Keratinocyte (primary cell): Measurements from ENCODE around the gene SFT2D1. TPM values are rescaled to one million over a fixed set of nuclear protein-coding genes. Genes with fewer than 3 reads are reported as not detected.

ENCODE experiments used
- DNase-seq: peaks from one replicate; pipeline ENCODE4 v3.0.0-alpha.2; 2011; ENCODE audit warnings: low read depth, missing footprints, low spot score
- FAIRE-seq: peaks from 2 replicates; lab custom pipeline; 2011; peaks lifted over from hg19 to GRCh38; lab: Jason Lieb, UNC
- H2AFZ ChIP-seq: 2 replicates; pipeline ENCODE4 v1.6.0; 2012; ENCODE audit warnings: low read length, control low read depth, inconsistent platforms; ENCODE audit not compliant: control insufficient read depth
- H3K27ac ChIP-seq: 2 replicates; pipeline ENCODE4 v1.5.1; 2011; ENCODE audit warnings: low read length; ENCODE audit not compliant: control insufficient read depth, insufficient read depth
- H3K27me3 ChIP-seq: 3 replicates; pipeline ENCODE4 v1.6.0; 2011; ENCODE audit warnings: low read length; ENCODE audit not compliant: control insufficient read depth, insufficient read depth; ENCODE audit errors: extremely low read depth
- H3K36me3 ChIP-seq, 2 experiments: 2 replicates in 1 of 2; 3 replicates in 1 of 2; pipeline ENCODE4 v1.5.1; 2011; ENCODE audit warnings: low read length in 2 of 2, mild to moderate bottlenecking in 1 of 2; ENCODE audit not compliant: control insufficient read depth in 2 of 2, insufficient read depth in 2 of 2; ENCODE audit errors: extremely low read depth in 1 of 2
- H3K4me1 ChIP-seq: 3 replicates; pipeline ENCODE4 v1.5.1; 2011; ENCODE audit warnings: low read length; ENCODE audit not compliant: control insufficient read depth, insufficient read depth; ENCODE audit errors: extremely low read depth
- H3K4me2 ChIP-seq: 3 replicates; pipeline ENCODE4 v1.6.0; 2011; ENCODE audit warnings: low read depth, low read length; ENCODE audit not compliant: control insufficient read depth, insufficient read depth; ENCODE audit errors: extremely low read depth
- H3K4me3 ChIP-seq, 3 experiments: fragments of 200-600 bp in 1 of 3; sonication (generic) in 1 of 3; 2 replicates in 2 of 3; 3 replicates in 1 of 3; pipeline ENCODE4 v1.5.1; 2011 to 2016; ENCODE audit warnings: low read length in 3 of 3, mild to moderate bottlenecking in 3 of 3, control low read depth in 2 of 3, inconsistent platforms in 1 of 3, low read depth in 1 of 3, mixed read lengths in 1 of 3, mixed run types in 1 of 3, moderate library complexity in 1 of 3; ENCODE audit not compliant: control insufficient read depth in 2 of 3, insufficient read depth in 2 of 3; ENCODE audit errors: extremely low read depth in 1 of 3
- H3K79me2 ChIP-seq: 2 replicates; pipeline ENCODE4 v1.6.0; 2012; ENCODE audit warnings: low read length; ENCODE audit not compliant: control insufficient read depth, insufficient read depth
- H3K9ac ChIP-seq: 3 replicates; pipeline ENCODE4 v1.6.0; 2011; ENCODE audit warnings: low read length; ENCODE audit not compliant: control insufficient read depth, insufficient read depth; ENCODE audit errors: extremely low read depth
- H3K9me1 ChIP-seq: 3 replicates; pipeline ENCODE4 v1.6.0; 2011; ENCODE audit warnings: low read length; ENCODE audit not compliant: control insufficient read depth, insufficient read depth; ENCODE audit errors: extremely low read depth
- H3K9me3 ChIP-seq: 2 replicates; pipeline ENCODE4 v1.5.1; 2012; ENCODE audit warnings: low read depth, low read length; ENCODE audit not compliant: control insufficient read depth
- H4K20me1 ChIP-seq: 3 replicates; pipeline ENCODE4 v1.6.0; 2011; ENCODE audit warnings: low read length; ENCODE audit not compliant: control insufficient read depth, insufficient read depth; ENCODE audit errors: extremely low read depth
- EZH2 ChIP-seq: IDR thresholded peaks from one replicate; pipeline ENCODE4 v1.6.1; 2012; ENCODE audit warnings: inconsistent platforms, mild to moderate bottlenecking, low read length, moderate library complexity
- dilution Hi-C: fragments of 300-500 bp; cut with MboI; formaldehyde crosslinking; loops from one replicate; pipeline ENCODE4 v1.7.0; 2020; ENCODE audit warnings: low sequenced_read_pairs; ENCODE audit not compliant: extremely low pct_ligation_motif_present
- polyA plus RNA-seq, 5 experiments: library from polyadenylated mRNA; depleted of rRNA in 3 of 5; stranded (reverse) in 3 of 5; stranded (forward) in 1 of 5; unstranded in 1 of 5; fragments of >200 nt; gene quantifications; 1 replicate in 1 of 5; 2 replicates in 3 of 5; 3 replicates in 1 of 5; pipeline versions ENCODE4 v1.2.1 to v1.2.3, GENCODE V29; 2011 to 2012; ENCODE audit warnings: missing spikeins in 2 of 5, low read depth in 1 of 5, low replicate concordance in 1 of 5
- TF ChIP-seq, protein P1 (sequence below), 3 experiments: IDR thresholded peaks in 1 of 3; conservative IDR thresholded peaks in 1 of 3; optimal IDR thresholded peaks in 1 of 3; 2 replicates in 2 of 3; 3 replicates in 1 of 3; pipeline versions ENCODE3 to v1.5.1; 2011; ENCODE audit warnings: low read length in 3 of 3, mild to moderate bottlenecking in 3 of 3, moderate library complexity in 2 of 3, control low read depth in 1 of 3, inconsistent platforms in 1 of 3; ENCODE audit not compliant: insufficient read depth in 2 of 3; ENCODE audit errors: extremely low read depth in 1 of 3

SFT2D1 gene
- polyA plus RNA-seq, 1 donor (not counting 4 experiments of a cell fraction or from before 2014, with no cell fraction given): 84.3 TPM

DNA sequence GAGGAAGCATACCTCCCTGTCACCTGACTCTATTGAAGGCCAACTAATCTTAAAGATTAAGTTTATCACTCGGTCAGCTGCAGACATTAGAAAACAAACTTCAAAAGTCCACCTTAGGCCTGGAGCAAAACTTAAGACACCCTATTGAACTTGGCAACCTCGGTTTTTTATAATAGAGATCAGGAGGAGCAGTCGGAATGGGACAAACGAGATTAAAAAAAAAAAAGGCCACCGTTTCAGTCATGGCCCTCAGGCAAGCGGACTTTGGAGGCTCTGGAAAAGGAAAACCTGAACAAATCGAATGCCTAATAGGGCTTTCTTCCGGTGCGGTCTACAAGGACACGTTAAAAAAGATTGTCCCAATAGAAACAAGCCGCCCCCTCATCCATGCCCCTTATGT lies 26.9 kb downstream of the SFT2D1 start:
- Histone ChIP-seq H3K27me3 (no peaks in the 10 kb centered on the region), H3K27ac (no peak overlapping the region), H2AFZ (no peak overlapping the region), H3K9me3 (no peaks in the 10 kb centered on the region), H4K20me1 (no peaks in the 10 kb centered on the region), H3K79me2 (no peaks in the 10 kb centered on the region), H3K36me3 (peaks cover 0 to 2% of the 10 kb centered on the region in 2 experiments), H3K4me2 (no peak overlapping the region), H3K9ac (no peak overlapping the region), H3K4me3 (no peak overlapping the region), H3K9me1 (no peaks in the 10 kb centered on the region), H3K4me1 (no peaks in the 10 kb centered on the region)
- dilution Hi-C loops: no loop called here
- TF ChIP-seq EZH2: no peak
- TF ChIP-seq, protein P1, sequence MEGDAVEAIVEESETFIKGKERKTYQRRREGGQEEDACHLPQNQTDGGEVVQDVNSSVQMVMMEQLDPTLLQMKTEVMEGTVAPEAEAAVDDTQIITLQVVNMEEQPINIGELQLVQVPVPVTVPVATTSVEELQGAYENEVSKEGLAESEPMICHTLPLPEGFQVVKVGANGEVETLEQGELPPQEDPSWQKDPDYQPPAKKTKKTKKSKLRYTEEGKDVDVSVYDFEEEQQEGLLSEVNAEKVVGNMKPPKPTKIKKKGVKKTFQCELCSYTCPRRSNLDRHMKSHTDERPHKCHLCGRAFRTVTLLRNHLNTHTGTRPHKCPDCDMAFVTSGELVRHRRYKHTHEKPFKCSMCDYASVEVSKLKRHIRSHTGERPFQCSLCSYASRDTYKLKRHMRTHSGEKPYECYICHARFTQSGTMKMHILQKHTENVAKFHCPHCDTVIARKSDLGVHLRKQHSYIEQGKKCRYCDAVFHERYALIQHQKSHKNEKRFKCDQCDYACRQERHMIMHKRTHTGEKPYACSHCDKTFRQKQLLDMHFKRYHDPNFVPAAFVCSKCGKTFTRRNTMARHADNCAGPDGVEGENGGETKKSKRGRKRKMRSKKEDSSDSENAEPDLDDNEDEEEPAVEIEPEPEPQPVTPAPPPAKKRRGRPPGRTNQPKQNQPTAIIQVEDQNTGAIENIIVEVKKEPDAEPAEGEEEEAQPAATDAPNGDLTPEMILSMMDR (optimal IDR thresholded peaks at IDR 0.05 in 1 of 3, IDR thresholded peaks at IDR 0.05 in 1 of 3, conservative IDR thresholded peaks at IDR 0.05 in 1 of 3; ENCODE audit: extremely low read depth in 1 of 3, insufficient read depth in 2 of 3, low read length in 3 of 3): no peak
- no peak for DNase-seq
- FAIRE-seq: no peak

- H3K27ac ChIP-seq: no peak overlapping the region
- no peaks in the 10 kb centered on the region for H3K9me1 ChIP-seq
- H3K79me2 ChIP-seq: no peaks in the 10 kb centered on the region
- H3K9ac ChIP-seq: no peak overlapping the region
- H3K36me3 ChIP-seq: peaks cover 0 to 2% of the 10 kb centered on the region in 2 experiments
- FAIRE-seq: no peak
- no peak for DNase-seq
- no peak overlapping the region for H3K4me3 ChIP-seq
- dilution Hi-C loops: no loop called here
- no peaks in the 10 kb centered on the region for H4K20me1 ChIP-seq
- H3K4me1 ChIP-seq: no peaks in the 10 kb centered on the region
- no peak overlapping the region for H2AFZ ChIP-seq
- TF ChIP-seq EZH2: no peak
- TF ChIP-seq, protein P1 (optimal IDR thresholded peaks at IDR 0.05 in 1 of 3, IDR thresholded peaks at IDR 0.05 in 1 of 3, conservative IDR thresholded peaks at IDR 0.05 in 1 of 3; ENCODE audit: extremely low read depth in 1 of 3, insufficient read depth in 2 of 3, low read length in 3 of 3): no peak
- H3K9me3 ChIP-seq: no peaks in the 10 kb centered on the region
- H3K4me2 ChIP-seq: no peak overlapping the region
- H3K27me3 ChIP-seq: peaks cover 4% of the 10 kb centered on the region
Observed at GRCh38 chr6:166314454-166314853, 27.9 kb downstream of the SFT2D1 start.
